ENCODE measurements around the gene NDUFS8.

DNA sequence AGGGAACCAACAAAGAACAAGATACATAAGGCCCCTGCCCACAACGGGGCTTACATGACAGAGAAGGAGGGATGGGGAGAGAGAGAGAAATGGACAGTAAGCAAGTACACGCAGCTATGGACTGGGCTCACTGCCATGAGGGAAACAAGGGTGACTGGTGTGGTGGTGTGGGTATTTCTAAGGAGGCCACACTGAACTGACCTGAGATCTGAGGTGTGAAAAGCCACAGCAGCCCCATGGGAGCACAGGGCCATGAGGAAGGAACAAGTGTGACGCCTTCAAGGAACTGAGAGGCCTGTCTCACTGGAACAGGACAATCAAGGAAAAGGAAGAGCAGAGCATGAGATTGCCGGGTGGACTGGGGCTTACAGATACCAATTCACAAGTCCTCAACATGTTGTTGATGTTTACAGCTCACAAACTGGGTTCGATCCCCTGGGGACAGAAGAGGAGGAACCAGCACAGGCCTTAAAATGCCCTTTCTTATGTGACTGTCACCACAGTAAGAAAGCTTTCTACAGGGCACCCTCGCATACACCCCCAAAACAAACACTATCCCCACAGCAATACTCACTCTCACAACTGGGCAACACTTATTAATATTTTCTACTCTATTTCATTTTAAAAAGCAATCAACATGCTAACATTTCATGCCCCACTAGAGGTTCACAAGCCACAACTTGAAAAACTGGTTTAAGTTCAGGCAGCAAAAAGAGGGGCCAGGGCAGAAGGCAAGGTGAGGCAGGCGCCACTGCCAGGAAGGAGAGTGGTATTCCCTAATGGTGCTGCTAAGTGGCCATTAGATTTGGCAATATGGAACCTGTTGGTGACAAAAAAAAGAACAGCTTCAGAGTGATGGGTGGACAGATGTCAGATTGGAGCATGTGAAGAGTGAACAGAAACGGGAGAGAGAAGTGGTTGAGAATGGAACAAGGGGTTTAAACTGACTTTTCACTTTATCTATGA is 47.4 kb downstream of the NDUFS8 start:
- TF ChIP-seq, protein P1, sequence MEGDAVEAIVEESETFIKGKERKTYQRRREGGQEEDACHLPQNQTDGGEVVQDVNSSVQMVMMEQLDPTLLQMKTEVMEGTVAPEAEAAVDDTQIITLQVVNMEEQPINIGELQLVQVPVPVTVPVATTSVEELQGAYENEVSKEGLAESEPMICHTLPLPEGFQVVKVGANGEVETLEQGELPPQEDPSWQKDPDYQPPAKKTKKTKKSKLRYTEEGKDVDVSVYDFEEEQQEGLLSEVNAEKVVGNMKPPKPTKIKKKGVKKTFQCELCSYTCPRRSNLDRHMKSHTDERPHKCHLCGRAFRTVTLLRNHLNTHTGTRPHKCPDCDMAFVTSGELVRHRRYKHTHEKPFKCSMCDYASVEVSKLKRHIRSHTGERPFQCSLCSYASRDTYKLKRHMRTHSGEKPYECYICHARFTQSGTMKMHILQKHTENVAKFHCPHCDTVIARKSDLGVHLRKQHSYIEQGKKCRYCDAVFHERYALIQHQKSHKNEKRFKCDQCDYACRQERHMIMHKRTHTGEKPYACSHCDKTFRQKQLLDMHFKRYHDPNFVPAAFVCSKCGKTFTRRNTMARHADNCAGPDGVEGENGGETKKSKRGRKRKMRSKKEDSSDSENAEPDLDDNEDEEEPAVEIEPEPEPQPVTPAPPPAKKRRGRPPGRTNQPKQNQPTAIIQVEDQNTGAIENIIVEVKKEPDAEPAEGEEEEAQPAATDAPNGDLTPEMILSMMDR (IDR thresholded peaks at IDR 0.05; ENCODE audit: low read depth, low read length, missing input control), result no peak
- TF ChIP-seq YY1 (IDR thresholded peaks at IDR 0.05), result no peak
- TF ChIP-seq REST (IDR thresholded peaks at IDR 0.05), result no peak
- TF ChIP-seq SP1 (IDR thresholded peaks at IDR 0.05), result no peak
- TF ChIP-seq JUND (IDR thresholded peaks at IDR 0.05), result no peak
- TF ChIP-seq RAD21 (IDR thresholded peaks at IDR 0.05), result no peak
- TF ChIP-seq EGR1 (IDR thresholded peaks at IDR 0.05; ENCODE audit: low read depth in 2 of 2), result no peak
- no peak for TF ChIP-seq ZBTB33 (IDR thresholded peaks at IDR 0.05)

All from liver (tissue), 3 donors.